HG03521 (cell line): ENCODE measurements around the gene LAMA5.

Experiments used
- ATAC-seq: cut with Tn5 transposase; IDR thresholded peaks from one replicate; pipeline ENCODE4 v1.9.1; 2021; ENCODE audit warnings: mild to moderate bottlenecking, moderate library complexity; ENCODE audit not compliant: unreplicated experiment

The LAMA5 gene

DNA sequence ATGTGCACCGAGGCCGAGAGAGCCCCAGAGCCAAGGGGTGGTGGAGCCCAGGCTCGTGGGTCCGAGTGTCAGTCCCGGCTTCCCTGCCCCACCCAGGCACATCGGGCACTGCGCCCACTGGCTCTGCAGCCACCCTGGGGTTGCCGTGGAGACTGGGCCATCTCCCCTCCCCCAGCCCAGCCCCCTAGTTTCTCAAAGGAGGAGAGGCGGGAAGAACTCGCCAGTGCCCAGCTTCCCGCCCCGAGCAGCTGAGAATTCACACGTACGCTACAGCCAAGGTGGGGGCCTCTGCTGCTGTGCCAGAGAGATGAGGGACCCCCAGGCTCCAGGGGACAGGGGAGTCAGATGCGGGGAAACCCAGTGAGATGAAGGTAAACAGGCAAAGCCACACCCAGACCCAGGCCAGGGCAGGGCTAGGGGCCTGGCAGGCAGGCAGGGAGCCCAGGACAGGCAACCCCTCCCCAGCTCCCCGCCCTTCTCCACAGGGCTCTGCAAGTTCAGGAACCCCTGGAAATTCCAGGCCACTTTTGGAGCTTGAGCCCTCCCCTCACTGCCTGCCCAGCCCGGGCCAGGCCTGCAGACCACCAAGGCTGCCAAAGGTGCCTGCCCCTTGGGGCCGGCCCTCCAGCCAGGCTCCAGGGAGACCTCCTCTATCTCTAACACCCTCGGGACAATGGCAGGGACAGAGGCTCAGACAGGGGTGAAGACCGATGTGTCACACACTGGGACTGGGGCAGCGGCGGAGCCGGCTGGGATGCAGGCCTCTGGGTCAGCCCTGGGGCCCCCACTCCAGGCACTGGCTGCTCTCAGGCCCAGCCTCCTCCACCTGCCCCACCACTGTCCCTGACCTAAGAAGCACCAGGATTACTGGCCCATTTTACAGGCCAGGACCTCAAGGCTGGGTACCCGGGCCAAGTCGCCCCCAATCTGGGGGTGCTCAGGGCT, 6.0 kb downstream of the LAMA5 start:
- no peak for ATAC-seq

DNA sequence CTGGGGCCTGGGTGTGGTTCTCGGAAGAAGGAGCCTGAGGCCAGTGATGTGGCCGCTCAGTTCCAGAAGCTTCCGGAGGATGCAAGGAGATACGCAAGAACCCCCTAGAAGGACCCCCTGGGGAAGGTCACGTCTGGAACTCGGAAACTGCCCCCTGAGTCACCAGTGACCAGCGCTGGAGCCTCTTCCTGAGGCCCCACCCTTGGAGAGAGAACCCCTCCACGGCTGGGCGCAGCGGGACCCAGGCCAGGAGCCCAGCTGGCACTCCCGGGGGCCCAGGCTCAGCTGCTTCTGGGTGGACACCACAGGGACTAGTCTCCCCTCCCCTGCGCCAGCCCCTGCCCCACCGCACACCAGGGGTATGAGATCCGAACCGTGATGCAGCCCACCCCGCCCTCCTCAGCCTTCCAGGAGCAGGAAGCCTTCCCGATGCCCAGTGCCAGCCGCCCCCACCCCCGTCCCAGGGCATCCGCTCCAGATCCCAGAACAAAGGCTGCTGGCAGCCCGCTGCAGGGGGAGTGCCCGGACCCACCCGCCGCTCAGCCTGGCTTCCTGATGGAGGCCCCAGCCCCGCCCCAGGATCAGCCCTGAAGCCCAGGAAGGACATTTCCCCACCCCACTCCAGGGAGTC, 7.5 kb downstream of the LAMA5 start:
- ATAC-seq: no peak

DNA sequence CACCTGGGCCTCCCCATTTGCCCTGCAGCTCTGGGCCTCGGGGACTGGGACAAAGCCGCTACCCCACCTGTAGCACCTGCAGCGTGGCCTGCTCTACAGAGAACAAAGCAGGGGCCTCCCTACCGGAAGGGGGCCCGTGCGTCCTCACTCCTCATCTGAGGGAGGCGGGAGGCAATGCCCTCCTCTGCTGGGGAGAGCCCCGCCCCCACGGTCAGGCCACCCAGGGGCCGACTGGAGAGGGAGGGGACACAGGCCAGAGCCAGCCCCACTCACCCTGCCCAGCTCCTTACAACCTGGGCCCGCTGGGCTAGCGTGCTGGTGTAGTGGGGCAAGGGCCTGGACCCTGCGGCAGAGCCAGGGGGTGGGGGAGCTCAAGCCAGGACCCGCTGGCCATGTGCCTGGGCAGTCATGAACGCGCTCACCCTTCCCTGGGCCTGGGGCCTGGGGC, 8.0 kb downstream of the LAMA5 start:
- ATAC-seq: no peak

DNA sequence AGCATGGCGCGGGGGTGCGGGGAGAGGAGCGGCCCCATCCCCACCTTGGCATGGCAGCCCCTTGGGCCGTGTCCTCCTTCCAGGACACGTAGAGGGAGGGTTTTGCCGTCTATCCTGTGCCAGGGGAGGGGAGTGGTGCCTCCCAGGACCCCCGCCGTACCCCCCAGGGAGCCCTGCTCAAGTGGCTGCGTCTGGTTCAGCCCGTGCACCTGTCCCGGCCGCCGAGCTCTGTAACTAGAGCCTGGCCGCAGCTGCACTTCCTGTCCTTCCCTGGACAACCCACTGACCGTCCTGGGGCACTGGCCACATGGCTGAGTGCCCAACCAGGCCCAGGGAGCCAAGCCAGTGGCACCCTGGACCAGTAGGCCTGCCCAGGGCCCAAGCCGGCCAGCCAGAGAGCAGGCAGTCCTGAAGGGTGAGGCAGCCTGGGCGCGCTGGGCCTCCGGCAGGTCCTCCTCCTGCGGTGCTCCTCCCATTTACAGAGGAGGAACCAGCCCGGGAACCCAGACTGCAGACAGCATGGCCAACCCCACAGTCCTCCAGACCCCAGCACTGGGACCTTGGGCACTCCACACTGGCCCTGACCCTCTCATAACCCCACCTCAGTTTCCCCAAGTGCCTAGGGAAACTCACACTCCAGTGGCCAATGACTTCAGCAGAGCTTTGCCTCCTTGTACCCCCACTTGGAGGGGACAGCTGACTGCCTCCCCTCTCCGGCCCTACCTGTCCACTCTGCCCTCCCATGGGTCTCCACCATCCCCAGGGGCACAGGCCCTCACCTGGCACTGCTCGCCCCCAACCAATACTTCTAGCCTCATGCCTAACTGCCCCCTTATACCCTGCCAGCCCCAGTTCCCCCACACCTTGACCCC, 8.7 kb downstream of the LAMA5 start:
- ATAC-seq: no peak

DNA sequence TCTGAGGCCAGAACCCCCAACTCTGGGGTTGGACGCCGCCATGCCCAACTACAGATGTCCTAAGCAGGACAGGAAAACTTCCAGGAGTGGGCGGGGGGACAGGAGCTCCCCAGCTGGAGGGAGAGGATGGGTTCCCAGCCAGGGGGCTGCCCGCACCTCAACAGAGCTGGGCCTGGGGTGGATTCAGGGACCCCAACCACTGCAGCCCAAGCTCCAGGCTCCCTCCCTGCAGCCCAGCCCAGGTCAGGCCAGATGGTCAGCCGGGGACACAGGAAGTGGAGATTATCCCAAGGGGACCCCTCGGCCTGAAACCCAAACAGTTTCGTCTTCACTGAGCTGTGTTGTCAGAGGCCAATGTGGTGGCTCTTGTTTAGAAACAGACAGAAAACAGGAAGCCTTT, 9.4 kb downstream of the LAMA5 start:
- no peak for ATAC-seq

DNA sequence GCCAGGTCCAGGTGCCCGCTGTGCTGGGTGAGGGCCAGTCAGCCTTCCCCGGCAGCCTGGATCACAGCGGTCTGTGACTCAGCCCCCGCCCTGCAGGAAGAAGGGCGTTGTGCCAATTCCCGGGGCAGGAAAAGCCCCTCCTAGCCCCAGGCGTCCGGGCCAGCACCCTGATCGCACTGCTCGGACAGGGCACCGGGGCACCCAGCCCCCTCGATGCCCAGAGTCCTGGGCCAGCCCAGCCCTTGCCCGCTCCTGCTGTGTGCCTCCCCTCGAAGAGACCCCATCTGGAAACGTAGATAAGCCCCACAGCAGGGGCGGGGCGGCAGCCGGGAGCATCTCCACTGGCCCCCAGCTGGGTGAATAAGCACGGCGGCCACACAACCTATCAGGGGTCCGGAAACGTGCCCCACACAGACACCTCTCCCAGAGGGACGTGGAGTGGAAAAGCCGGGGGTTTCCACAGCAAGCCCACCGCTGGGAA, 9.9 kb downstream of the LAMA5 start:
- ATAC-seq: no peak

DNA sequence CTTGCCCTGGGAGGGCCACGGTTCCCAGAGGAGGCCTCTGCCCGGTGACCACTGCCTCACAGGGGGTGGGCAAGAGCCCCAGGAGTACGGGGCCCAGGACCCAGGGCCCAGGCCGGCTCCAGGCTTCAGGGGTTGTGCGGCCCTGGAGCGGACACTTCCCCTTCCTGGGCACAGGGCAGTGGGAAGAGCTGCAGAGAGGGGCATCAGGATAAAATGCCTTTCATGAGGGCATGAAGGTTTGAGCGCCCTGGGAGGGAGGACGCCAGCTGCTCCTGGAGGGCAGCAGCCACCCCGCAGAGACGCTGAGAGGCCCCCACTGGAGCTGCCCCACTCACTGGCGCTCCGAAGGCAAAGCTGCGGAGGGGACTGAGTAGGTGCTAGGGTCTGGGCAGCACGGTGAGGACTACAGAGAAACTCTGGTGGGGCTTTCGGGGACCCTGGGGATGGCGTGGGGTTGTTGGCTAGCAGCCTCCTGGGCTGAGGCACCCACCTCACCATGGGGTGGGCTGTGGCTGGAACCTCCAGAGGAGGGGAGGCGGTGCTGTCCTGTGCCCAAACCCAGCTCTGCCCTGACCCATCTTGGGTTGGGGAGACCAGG, 10.4 kb downstream of the LAMA5 start:
- ATAC-seq: no peak

DNA sequence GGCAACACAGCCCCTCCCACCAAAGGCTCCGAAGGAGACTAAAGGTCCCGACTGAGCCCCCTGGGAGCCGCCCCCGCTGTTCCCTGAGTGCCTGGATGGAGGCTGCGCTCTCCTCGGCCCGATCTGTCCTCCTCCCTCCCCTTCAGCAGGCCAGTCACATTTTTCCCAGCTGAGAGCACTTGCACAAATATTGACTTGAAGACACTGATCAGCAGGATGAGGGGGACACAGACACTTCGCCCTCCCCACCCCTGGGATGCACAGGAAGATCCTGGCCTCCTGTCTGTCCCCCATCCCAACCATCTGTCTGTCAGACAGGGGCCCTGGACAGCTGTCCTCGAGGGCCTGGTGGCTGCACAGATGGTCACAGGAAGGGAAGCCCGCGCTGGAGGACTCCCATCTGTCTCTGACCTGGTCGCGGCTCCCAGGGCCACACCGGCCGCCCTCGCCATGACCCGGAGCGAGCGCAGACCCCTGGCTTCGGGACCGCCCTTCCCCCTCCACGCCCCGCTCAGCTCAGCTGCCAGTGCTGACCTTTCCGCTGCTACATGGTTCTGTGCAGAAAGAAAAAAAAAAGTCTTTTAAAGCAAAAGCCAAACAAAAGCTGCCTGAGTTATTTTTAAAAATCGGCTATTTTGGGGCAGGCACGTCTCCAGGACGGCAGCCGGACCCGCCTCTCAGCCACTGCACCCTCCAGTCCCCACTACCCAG, 11.1 kb downstream of the LAMA5 start:
- ATAC-seq: no peak

DNA sequence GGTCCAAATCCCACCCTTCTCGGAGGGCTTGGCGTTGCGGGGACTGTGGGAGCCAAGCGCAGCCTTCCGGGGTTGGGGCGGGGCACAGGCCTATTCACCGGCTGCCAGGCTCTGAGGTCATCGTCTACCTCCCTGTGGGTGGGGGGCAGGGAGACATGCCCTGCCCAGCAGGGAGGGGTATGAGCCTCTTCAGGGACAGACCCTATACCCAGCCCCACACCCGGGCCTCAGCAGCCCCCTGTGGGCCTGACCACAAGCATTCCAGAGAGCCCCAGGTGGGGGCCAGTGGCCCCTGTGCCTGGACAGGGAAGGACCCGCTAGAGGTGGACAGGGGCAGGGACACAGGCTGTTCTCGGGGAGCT, 11.6 kb downstream of the LAMA5 start:
- no peak for ATAC-seq

DNA sequence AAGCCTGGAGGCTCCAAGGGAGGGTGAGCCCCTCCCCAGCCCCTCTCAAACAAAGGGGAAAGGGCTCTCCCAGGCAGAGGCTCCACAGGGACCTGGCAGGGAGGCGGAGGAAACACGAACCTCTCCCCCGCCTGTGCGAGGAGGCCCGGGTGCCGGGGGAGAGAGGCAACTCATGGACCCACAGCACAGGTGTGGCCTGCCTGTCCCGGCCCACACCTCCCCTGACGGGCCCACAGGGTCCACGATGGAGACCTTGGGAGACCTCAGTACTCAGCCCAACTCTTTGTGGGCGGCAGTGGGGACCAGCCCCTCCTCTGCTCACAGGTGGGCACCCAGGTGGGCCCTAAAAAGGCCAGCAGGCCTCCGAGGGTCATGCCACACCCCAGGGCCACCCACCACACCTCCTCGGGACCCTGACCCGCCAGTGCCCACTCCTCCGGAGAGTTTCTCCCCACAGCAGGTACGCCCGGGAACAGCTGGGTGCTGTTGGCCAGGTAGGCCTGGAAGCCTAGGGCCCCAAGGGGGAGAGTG, 12.2 kb downstream of the LAMA5 start:
- no peak for ATAC-seq

DNA sequence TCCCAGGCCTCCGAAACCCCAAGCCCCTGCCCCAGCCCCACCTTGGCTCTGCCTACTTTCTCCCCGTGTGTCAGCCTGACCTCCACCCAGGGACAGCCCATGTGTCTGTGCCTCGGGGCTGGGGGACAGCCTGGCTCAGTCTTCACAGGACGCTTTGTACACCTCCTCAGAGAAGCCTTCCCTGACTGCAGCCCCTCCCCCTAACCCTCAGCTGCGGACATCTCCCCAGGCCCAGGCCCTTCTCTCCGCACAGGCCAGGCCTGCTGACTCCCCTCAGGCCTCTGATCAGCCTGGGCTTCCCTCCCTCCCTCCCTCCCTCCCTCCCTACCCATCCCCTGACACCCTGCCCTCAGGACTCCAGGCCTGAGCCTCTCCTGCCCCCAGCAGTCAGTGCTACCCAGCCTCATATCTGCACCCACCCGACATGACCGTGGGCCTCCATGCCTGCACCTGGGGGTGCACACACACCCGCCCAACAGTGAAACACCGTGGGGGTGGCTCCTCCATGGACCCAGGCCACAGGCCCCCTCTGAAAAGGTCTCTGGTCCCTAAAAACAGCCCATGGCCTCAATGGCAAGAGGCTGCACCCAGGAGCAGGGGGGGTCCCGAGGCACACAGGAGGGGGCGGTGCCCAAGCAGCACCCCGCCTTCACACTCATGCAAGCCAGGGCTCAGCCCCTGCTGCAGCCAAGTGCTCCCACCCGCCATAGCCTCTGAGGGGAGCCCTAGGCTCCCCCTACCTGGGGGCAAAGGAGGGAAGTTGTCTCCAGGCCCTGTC, 12.9 kb downstream of the LAMA5 start:
- ATAC-seq: no peak

DNA sequence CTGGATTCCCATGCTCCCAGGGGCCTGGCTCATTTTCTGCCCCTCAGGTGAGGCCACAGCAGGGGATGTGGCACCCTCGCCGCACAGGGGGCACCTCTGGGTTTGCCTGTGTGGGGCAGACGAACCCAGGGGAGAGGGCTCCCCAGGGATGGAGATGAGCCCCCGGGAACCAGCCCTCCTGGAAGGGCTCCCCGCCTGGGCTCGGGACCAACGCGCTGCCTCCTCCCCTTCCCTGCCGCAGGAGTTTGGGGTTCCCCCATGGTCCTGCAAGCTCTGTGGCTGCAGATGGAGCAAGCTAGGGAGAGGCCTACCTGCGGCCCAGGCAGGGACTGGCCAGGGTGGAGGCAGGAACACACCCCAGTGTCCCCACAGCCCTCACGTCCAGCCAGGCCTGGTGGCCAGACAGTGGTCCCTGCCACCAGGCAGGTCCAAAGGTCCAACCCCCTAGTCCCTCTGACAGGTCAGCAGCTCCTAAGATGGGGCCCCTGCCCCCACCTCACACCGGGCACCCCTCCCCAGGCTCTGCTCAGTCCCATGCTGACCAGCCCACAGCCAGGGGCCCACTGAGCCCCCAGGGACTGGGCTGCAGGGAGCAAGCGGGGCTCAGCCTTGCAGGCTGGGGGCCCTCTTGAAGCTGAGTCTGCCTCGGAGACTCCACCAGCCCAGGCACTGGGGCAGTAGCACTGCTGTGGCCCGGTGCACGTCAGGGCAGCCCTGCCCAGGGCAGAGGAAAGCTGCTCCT, 13.7 kb downstream of the LAMA5 start:
- no peak for ATAC-seq

DNA sequence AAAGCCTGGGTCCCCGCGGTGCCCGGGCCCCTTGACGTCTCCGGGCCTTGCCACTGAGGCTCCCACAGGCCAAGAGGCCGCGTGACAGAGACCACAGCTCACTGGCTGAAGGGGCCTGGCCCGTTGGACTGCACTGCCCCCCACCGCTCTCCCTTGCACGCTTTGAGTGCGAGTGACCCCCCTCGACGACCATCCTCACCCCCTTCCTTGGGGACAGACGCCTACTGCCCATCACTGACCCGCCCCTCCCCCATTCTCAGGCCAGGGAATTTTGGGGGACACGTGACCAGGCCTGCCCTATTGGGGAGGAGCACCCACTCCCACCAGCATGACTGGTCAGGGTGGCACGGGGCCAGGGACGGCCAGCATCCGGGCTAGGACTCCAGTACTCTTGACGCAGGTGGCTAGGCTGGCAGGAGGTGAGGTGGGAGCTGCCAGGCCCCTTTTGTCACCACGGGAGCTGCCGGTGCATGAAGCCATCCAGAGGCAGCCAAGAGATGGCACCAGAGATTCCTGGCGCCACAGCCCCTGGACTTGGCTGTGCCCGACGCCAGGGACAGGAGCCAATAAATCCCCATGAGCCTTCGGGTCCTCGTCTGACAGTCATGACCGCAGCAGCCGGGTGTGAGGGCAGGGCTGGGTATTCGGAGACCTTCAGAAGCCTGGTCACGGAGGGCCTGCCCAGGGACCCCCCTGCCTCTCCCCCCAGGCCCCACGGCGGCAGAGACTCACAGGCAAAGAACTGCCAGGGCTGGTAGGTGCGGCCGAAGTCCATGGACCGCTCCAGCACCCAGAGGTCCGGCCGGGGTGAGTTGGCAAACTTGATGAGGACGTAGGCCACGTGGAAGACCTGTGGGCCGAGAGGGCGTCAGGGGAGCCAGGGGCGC, 14.5 kb downstream of the LAMA5 start:
- no peak for ATAC-seq

DNA sequence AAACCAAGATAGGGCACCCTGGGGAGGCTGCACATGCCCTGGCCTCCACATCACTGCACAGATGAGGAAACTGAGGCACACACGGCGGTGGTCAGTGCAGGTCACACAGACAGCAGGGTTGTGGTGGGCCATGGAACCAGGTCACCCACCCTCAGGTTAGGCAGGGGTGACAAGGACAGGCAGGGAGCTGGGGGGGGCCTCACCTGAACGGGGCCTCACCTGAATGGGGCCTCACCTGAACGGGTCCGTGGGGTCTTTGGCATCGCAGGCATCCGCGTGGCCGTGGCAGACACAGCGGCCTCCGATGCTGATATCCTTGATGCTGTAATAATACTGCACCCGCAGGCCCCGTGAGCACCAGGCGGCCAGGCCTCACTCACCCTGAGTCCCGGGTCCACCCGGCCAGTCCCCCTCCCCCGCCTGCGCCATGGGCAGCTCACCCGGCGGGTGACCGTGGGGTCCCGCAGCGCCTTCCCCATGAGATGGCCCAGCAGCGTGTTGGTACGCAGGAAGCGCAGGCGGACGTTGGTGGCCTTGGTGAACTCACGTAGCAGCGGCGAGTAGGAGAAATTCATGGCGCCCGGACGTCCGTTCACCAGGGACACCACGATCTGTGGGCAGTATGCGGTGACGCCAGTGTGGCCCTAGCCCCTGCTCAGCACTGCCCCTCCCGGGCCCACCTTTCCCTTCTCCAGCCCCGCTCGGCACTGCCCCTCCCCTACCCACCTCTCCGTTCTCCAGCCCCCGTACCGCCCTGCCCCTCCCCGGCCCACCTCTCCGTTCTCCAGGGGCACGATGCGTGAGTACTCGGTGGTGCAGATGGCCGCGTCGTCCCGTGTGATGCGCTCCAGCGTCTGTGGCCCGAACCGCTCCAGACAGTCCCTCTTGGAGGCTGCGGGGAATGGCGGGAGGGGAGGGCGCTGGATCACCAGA, 15.4 kb downstream of the LAMA5 start:
- no peak for ATAC-seq

DNA sequence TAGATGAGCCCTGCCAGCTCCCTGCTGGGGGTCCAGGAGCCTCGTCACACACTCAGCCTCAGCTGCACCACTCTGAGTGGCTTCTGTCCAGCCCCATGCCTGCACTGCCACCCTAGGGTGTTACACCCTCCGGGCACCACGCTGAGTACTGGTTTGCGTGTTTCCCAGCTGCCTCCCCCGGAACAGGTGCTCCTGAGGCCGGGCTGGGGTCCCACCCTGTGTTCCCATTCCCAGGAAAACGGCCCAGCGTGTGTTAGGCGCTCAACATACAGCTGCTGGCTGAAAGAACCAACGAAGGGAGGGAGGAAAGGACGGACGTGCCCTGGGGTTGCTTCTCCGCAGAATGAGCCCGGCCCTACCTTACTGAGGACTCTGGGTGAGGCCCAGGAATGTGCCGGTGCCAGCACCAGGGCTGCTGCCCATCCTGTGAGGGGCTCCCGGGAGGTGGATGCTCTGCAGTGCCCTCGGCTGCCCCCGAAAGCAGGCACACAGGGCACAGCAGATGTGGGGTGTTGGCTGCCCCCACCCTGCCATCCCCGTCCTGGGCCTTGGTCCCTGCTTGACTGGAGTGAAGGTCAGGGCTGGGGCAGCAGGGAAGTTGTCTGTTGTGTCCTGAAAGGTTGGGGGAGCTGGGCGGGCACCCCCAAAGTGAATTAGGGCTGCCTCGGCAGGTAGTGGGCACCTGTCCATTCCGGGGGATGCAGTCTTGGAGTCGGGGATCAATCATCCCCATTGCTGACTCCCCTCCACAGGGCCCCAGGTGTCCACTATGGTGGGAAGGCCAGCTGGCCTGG, 16.3 kb downstream of the LAMA5 start:
- ATAC-seq: no peak
